SK-N-SH (cell line): ENCODE results near the gene CACNA2D3.

Source experiments
- ELF1 ChIP-seq: IDR thresholded peaks from 2 replicates; pipeline ENCODE4 v1.4.0; 2012
- EP300 ChIP-seq, 2 experiments: IDR thresholded peaks; 2 replicates each; pipeline versions ENCODE4 v1.4.0 to v1.6.1; 2012; ENCODE audit warnings: borderline replicate concordance in 1 of 2, low read depth in 1 of 2, low read length in 1 of 2
- GATA2 ChIP-seq: sonication (generic); formaldehyde crosslinking; IDR thresholded peaks from 2 replicates; pipeline ENCODE4 v1.5.0; 2020; ENCODE audit warnings: mild to moderate bottlenecking, missing genetic modification reagents
- MXI1 ChIP-seq: IDR thresholded peaks from 2 replicates; pipeline ENCODE4 v1.6.1; 2012; ENCODE audit warnings: mild to moderate bottlenecking, low read depth, low read length, improper control_type of control experiment
- NFIC ChIP-seq: IDR thresholded peaks from 2 replicates; pipeline ENCODE4 v1.4.0; 2012; ENCODE audit warnings: borderline replicate concordance
- RAD21 ChIP-seq: IDR thresholded peaks from 2 replicates; pipeline ENCODE4 v1.6.1; 2012; ENCODE audit warnings: mild to moderate bottlenecking, low read length
- SIN3A ChIP-seq: IDR thresholded peaks from 2 replicates; pipeline ENCODE4 v1.6.1; 2012; ENCODE audit warnings: low read depth, mild to moderate bottlenecking, low read length, moderate library complexity, borderline replicate concordance
- SMC3 ChIP-seq: IDR thresholded peaks from 2 replicates; pipeline ENCODE4 v1.6.1; 2012; ENCODE audit warnings: low read depth, low read length, improper control_type of control experiment
- TAF1 ChIP-seq: IDR thresholded peaks from 2 replicates; pipeline ENCODE4 v1.6.1; 2012; ENCODE audit warnings: low read depth, mild to moderate bottlenecking, low read length, moderate library complexity, borderline replicate concordance
- TF ChIP-seq, protein P1 (sequence below): fragments of 200-600 bp; sonication (generic); IDR thresholded peaks from 2 replicates; pipeline ENCODE4 v1.6.1; 2017; ENCODE audit warnings: antibody characterized with exemption, mild to moderate bottlenecking, moderate library complexity
- TF ChIP-seq, protein P2 (sequence below): fragments of 150-350 bp; IDR thresholded peaks from 2 replicates; pipeline ENCODE4 v1.6.1; 2017; ENCODE audit warnings: antibody characterized with exemption, low read length, low read depth, borderline replicate concordance

DNA sequence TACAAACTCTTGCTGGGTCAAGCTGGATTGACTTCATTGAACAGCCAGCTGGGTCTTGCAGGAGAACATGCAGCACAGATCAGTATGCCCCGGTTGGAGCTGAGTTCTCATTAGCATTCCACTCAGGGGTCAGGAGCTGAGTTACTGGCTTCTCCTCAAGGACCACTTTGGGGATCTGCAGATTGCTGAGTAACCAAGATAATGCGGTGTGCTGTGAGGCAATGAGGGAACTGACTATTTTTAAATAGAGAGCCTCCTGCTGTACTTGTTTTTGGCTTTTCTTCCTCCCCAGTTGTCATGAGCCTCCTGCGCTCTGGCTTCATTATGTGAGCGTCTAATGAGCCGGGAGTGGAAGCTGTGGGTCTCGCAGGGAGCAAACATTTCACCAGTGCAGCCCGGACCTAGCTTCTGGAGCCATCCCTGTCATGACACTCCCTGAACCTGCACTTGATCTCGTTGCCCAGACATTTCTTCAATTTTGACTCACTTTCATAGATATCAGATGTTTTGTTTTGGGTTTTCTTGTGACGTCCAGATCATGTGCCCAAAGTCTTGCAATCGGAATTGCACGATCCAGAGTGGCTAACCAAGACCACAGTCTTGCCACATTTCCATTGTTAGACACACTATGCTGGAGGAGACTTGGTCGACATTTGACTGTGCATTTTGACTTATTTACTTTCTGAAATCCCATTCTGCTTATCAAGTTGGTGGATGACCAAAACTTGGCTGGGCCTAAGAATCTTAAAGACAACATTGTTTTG is 478.3 kb downstream of the CACNA2D3 start:
- TF ChIP-seq, protein P1, sequence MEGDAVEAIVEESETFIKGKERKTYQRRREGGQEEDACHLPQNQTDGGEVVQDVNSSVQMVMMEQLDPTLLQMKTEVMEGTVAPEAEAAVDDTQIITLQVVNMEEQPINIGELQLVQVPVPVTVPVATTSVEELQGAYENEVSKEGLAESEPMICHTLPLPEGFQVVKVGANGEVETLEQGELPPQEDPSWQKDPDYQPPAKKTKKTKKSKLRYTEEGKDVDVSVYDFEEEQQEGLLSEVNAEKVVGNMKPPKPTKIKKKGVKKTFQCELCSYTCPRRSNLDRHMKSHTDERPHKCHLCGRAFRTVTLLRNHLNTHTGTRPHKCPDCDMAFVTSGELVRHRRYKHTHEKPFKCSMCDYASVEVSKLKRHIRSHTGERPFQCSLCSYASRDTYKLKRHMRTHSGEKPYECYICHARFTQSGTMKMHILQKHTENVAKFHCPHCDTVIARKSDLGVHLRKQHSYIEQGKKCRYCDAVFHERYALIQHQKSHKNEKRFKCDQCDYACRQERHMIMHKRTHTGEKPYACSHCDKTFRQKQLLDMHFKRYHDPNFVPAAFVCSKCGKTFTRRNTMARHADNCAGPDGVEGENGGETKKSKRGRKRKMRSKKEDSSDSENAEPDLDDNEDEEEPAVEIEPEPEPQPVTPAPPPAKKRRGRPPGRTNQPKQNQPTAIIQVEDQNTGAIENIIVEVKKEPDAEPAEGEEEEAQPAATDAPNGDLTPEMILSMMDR, result no peak
- TF ChIP-seq GATA2 (CRISPR knock-in tag) (no peak), SMC3 (no peak), RAD21 (no peak), NFIC (no peak), TAF1 (no peak), MXI1 (no peak), SIN3A (no peak), ELF1 (no peak), EP300 (IDR thresholded peaks at IDR 0.05; ENCODE audit: borderline replicate concordance in 1 of 2, low read depth in 1 of 2, low read length in 1 of 2) (no peak)
- TF ChIP-seq, protein P2, sequence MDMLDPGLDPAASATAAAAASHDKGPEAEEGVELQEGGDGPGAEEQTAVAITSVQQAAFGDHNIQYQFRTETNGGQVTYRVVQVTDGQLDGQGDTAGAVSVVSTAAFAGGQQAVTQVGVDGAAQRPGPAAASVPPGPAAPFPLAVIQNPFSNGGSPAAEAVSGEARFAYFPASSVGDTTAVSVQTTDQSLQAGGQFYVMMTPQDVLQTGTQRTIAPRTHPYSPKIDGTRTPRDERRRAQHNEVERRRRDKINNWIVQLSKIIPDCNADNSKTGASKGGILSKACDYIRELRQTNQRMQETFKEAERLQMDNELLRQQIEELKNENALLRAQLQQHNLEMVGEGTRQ, result no peak
